ENCODE results near the gene NEFH. TPM values are rescaled to one million over a fixed set of nuclear protein-coding genes. Genes with fewer than 3 reads are reported as not detected.
"Not testable (repeated sequence)": the region's sequence is repeated elsewhere in the genome, so short reads cannot be mapped to it uniquely, and the experiment has no call there.

NEFH gene
- not detected in 2 replicates for total RNA-seq (2014; rRNA removed; shearing (Covaris generic))

GRCh38 chr22:29479417-29480261 is at the start of gene NEFH:
Gene NEFH (plus strand): TSS chr22:29480218. CDS start chr22:29480263, 45 bp downstream.
- DNase-seq (ENCODE audit: low spot score): no peak

GRCh38 chr22:29431986-29432385 is 48.0 kb upstream of the NEFH start:
- no peak for DNase-seq (ENCODE audit: low spot score)

GRCh38 chr22:29433856-29434255 is 46.2 kb upstream of the NEFH start:
- no peak for DNase-seq (ENCODE audit: low spot score)

- no peak for DNase-seq (ENCODE audit: low spot score)
These were observed 45.7 kb upstream of the NEFH start for GRCh38 chr22:29434288-29434687.

- DNase-seq (ENCODE audit: low spot score): no peak
These were observed 44.5 kb upstream of the NEFH start for GRCh38 chr22:29435236-29436136.

- not testable (repeated sequence) for DNase-seq (ENCODE audit: low spot score)
These were observed 41.7 kb upstream of the NEFH start, which contains the start of gene RFPL1 for GRCh38 chr22:29438283-29438682. Gene RFPL1 (plus strand): TSS chr22:29438583.

- DNase-seq (ENCODE audit: low spot score): no peak
These were observed 37.0 kb upstream of the NEFH start for GRCh38 chr22:29442976-29443375.

- DNase-seq (ENCODE audit: low spot score): no peak
These were observed 36.6 kb upstream of the NEFH start for GRCh38 chr22:29443452-29443851.

GRCh38 chr22:29443861-29444792 is 35.9 kb upstream of the NEFH start:
- DNase-seq (ENCODE audit: low spot score): no peak

- no peak for DNase-seq (ENCODE audit: low spot score)
These were observed 34.5 kb upstream of the NEFH start for GRCh38 chr22:29445508-29445907.

GRCh38 chr22:29447906-29448305 is 32.1 kb upstream of the NEFH start:
- no peak for DNase-seq (ENCODE audit: low spot score)

GRCh38 chr22:29449296-29449875 is 30.6 kb upstream of the NEFH start:
- DNase-seq (ENCODE audit: low spot score): no peak

- DNase-seq (ENCODE audit: low spot score): no peak
These were observed 29.8 kb upstream of the NEFH start for GRCh38 chr22:29450222-29450621.

GRCh38 chr22:29451863-29452262 is 28.2 kb upstream of the NEFH start:
- DNase-seq (ENCODE audit: low spot score): no peak

GRCh38 chr22:29454276-29454675 is 25.7 kb upstream of the NEFH start:
- no peak for DNase-seq (ENCODE audit: low spot score)

- DNase-seq (ENCODE audit: low spot score): no peak
These were observed 23.8 kb upstream of the NEFH start for GRCh38 chr22:29456211-29456671.

- peak; percentile 21 for DNase-seq (ENCODE audit: low spot score)
These were observed 22.3 kb upstream of the NEFH start for GRCh38 chr22:29457730-29458129.

GRCh38 chr22:29458551-29458950 is 21.5 kb upstream of the NEFH start:
- DNase-seq (ENCODE audit: low spot score): no peak

GRCh38 chr22:29459773-29460172 is 20.2 kb upstream of the NEFH start:
- DNase-seq (ENCODE audit: low spot score): no peak

- DNase-seq (ENCODE audit: low spot score): no peak
These were observed 18.8 kb upstream of the NEFH start for GRCh38 chr22:29461263-29461662.

GRCh38 chr22:29463629-29464028 is 16.4 kb upstream of the NEFH start:
- DNase-seq (ENCODE audit: low spot score): no peak

Data from H4 (cell line).